Chondrocyte (in vitro differentiated cells): ENCODE data around the gene SEC14L5. TPM values are rescaled to one million over a fixed set of nuclear protein-coding genes. Genes with fewer than 3 reads are reported as not detected.

Experiments
- DNase-seq: peaks from one replicate; pipeline ENCODE4 v3.0.0; 2021; ENCODE audit warnings: mixed read lengths, low spot score
- H3K27ac Mint-ChIP-seq: one replicate; pipeline ENCODE4 v1.8.0; 2021; ENCODE audit warnings: mild to moderate bottlenecking, moderate library complexity, mixed read lengths; ENCODE audit not compliant: unreplicated experiment
- H3K27me3 Mint-ChIP-seq: 2 replicates; pipeline ENCODE4 v1.8.0; 2021; ENCODE audit warnings: low read depth, mixed read lengths
- H3K36me3 Mint-ChIP-seq: 2 replicates; pipeline ENCODE4 v1.8.0; 2021; ENCODE audit warnings: low read depth, mixed read lengths
- H3K4me1 Mint-ChIP-seq: 2 replicates; pipeline ENCODE4 v1.8.0; 2021; ENCODE audit warnings: low read depth, mild to moderate bottlenecking, mixed read lengths
- H3K4me3 Mint-ChIP-seq: one replicate; pipeline ENCODE4 v1.8.0; 2021; ENCODE audit warnings: mild to moderate bottlenecking, moderate library complexity, mixed read lengths; ENCODE audit not compliant: unreplicated experiment
- H3K9me3 Mint-ChIP-seq: 2 replicates; pipeline ENCODE4 v1.8.0; 2021; ENCODE audit warnings: low read depth, mixed read lengths
- CTCF ChIP-seq: fragments of 200-600 bp; sonication (generic); IDR thresholded peaks from 2 replicates; pipeline ENCODE4 v1.5.0; 2021; ENCODE audit warnings: antibody characterized with exemption, mild to moderate bottlenecking, moderate library complexity
- total RNA-seq: library from RNA; stranded (reverse); gene quantifications from 3 replicates; pipeline ENCODE4 v1.2.1, GENCODE V29; 2021

The SEC14L5 gene
- total RNA-seq, 1 donor from 2014 or later = not detected

- H3K27ac Mint-ChIP-seq = no peak overlapping the region
- no peak for TF ChIP-seq CTCF
These were observed 36.7 kb downstream of the SEC14L5 start for GRCh38 chr16:4994719-4995434.

GRCh38 chr16:5000573-5001001 lies 42.5 kb downstream of the SEC14L5 start:
- no peak for TF ChIP-seq CTCF
- H3K27me3 Mint-ChIP-seq = peaks cover 20% of the 10 kb centered on the region
- no peak overlapping the region for H3K4me3 Mint-ChIP-seq
- DNase-seq = peak; percentile 80
- H3K9me3 Mint-ChIP-seq = no peaks in the 10 kb centered on the region
- peak overlapping the region; percentile 12 for H3K27ac Mint-ChIP-seq
- H3K4me1 Mint-ChIP-seq = no peaks in the 10 kb centered on the region
- H3K36me3 Mint-ChIP-seq = no peaks in the 10 kb centered on the region

More at GRCh38 chr16:4994719-4995434, 36.7 kb downstream of the SEC14L5 start:
- peaks cover 4% of the 10 kb centered on the region for H3K9me3 Mint-ChIP-seq
- no peaks in the 10 kb centered on the region for H3K4me1 Mint-ChIP-seq
- no peak for DNase-seq
- no peaks in the 10 kb centered on the region for H3K36me3 Mint-ChIP-seq
- H3K27me3 Mint-ChIP-seq = peaks cover 22% of the 10 kb centered on the region
- H3K4me3 Mint-ChIP-seq = no peak overlapping the region

- no peaks in the 10 kb centered on the region for H3K4me1 Mint-ChIP-seq
- H3K4me3 Mint-ChIP-seq = no peak overlapping the region
- peaks cover 16% of the 10 kb centered on the region for H3K27me3 Mint-ChIP-seq
- no peaks in the 10 kb centered on the region for H3K9me3 Mint-ChIP-seq
- peak; percentile 30 for DNase-seq
- no peaks in the 10 kb centered on the region for H3K36me3 Mint-ChIP-seq
- no peak for TF ChIP-seq CTCF
- no peak overlapping the region for H3K27ac Mint-ChIP-seq
These were observed 43.4 kb downstream of the SEC14L5 start for GRCh38 chr16:5001571-5001970.

GRCh38 chr16:5001986-5002385 lies 43.9 kb downstream of the SEC14L5 start:
- H3K27me3 Mint-ChIP-seq = peaks cover 13% of the 10 kb centered on the region
- no peak overlapping the region for H3K4me3 Mint-ChIP-seq
- H3K27ac Mint-ChIP-seq = no peak overlapping the region

GRCh38 chr16:5002699-5003143 lies 44.6 kb downstream of the SEC14L5 start:
- peaks cover 10% of the 10 kb centered on the region for H3K27me3 Mint-ChIP-seq
- DNase-seq = no peak
- H3K27ac Mint-ChIP-seq = no peak overlapping the region
- no peaks in the 10 kb centered on the region for H3K36me3 Mint-ChIP-seq
- no peak for TF ChIP-seq CTCF
- no peaks in the 10 kb centered on the region for H3K9me3 Mint-ChIP-seq
- no peak overlapping the region for H3K4me3 Mint-ChIP-seq
- H3K4me1 Mint-ChIP-seq = no peaks in the 10 kb centered on the region

More at GRCh38 chr16:5001986-5002385, 43.9 kb downstream of the SEC14L5 start:
- TF ChIP-seq CTCF = no peak
- no peak for DNase-seq
- no peaks in the 10 kb centered on the region for H3K4me1 Mint-ChIP-seq
- H3K9me3 Mint-ChIP-seq = no peaks in the 10 kb centered on the region
- H3K36me3 Mint-ChIP-seq = no peaks in the 10 kb centered on the region
